Measurements from ENCODE around the gene RALGPS1.

The RALGPS1 gene

GRCh38 chr9:127185181-127185580 lies 270.6 kb downstream of the RALGPS1 start:
- TF ChIP-seq, protein P1, sequence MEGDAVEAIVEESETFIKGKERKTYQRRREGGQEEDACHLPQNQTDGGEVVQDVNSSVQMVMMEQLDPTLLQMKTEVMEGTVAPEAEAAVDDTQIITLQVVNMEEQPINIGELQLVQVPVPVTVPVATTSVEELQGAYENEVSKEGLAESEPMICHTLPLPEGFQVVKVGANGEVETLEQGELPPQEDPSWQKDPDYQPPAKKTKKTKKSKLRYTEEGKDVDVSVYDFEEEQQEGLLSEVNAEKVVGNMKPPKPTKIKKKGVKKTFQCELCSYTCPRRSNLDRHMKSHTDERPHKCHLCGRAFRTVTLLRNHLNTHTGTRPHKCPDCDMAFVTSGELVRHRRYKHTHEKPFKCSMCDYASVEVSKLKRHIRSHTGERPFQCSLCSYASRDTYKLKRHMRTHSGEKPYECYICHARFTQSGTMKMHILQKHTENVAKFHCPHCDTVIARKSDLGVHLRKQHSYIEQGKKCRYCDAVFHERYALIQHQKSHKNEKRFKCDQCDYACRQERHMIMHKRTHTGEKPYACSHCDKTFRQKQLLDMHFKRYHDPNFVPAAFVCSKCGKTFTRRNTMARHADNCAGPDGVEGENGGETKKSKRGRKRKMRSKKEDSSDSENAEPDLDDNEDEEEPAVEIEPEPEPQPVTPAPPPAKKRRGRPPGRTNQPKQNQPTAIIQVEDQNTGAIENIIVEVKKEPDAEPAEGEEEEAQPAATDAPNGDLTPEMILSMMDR (conservative IDR thresholded peaks at IDR 0.05), result no peak
- TF ChIP-seq ZFX (IDR thresholded peaks at IDR 0.05), result no peak
- no peak overlapping the region for H3K27ac ChIP-seq

- H3K27ac ChIP-seq, result no peak overlapping the region
- no peak for TF ChIP-seq ZFX (IDR thresholded peaks at IDR 0.05)
These were observed 271.6 kb downstream of the RALGPS1 start for GRCh38 chr9:127185931-127186781.

DNA sequence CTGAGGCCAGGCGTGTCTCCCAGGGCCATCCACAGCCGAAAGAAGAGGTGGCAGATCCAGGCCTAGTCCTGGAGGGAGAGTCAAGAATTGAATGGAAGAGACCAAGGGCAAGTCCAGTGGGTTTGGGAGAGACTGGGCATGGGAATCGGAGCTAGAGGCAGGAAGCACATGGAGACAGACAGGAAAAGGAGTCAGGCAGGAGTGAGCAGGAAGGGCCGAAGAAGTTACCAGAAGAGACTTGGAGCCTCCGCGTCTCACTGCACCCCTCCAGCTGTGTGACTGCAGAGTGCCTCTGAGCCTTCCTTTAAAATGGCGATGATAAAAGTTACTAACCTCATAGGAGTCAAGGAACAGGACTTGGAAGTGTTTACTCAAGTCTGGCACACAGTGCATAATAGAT lies 272.2 kb downstream of the RALGPS1 start:
- no peak for TF ChIP-seq ZFX (IDR thresholded peaks at IDR 0.05)
- TF ChIP-seq, protein P1 (conservative IDR thresholded peaks at IDR 0.05), result no peak
- no peak overlapping the region for H3K27ac ChIP-seq

DNA sequence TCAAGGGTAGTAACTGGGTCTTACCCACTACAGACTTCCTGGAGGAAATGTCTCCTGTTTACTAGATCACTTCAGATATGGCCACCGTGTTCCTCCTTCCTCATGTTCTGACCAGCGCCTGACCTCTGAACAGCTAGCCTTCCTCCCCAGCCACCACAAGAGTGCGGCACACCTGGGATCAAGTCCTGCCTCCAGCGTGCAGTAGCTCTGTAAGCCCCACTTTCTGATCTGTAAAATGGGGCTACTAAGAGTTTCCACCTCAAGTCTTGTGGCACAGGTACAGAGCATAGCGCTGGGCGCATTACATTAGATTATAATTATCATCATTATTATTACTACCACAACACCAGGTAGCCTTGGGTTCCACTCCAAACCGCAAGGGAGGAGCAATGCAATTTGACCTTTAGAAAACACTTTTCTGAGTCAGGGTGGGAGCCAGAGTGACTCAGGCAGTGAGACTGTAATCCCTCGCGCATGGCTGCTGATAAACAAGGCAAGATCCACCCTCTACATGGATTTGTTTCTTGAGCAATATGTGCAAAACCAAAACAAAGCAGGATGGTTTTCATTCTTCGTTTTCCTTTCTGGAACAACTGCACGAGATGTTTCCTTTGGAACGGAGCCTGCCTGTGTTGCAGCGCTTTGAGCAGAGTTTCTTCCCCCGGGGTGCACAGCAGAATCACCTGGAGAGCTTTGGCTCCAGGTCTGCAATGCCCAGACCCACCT lies 272.8 kb downstream of the RALGPS1 start:
- TF ChIP-seq, protein P1 (conservative IDR thresholded peaks at IDR 0.05), result no peak
- no peak for TF ChIP-seq ZFX (IDR thresholded peaks at IDR 0.05)
- no peak overlapping the region for H3K27ac ChIP-seq

DNA sequence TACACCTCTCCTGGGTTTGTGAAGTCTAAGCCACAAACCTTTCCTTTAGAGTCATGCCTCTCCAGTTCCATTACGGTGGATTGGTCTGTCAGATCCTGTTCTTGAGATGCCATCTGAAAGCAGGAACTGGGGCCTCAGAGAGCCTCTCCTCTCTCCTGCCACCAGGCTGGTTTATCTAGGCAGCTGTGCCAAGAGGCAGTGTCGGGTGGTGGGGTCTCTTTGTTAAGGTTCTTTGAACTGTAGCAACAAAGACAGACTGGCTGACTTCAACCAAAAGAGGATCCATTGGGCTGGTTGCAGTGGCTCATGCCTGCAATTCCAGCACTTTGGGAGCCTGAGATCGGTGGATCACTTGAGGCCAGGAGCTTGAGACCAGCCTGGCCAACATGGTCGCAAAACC lies 273.8 kb downstream of the RALGPS1 start:
- no peak for TF ChIP-seq ZFX (IDR thresholded peaks at IDR 0.05)
- TF ChIP-seq, protein P1 (conservative IDR thresholded peaks at IDR 0.05), result no peak
- H3K27ac ChIP-seq, result no peak overlapping the region

DNA sequence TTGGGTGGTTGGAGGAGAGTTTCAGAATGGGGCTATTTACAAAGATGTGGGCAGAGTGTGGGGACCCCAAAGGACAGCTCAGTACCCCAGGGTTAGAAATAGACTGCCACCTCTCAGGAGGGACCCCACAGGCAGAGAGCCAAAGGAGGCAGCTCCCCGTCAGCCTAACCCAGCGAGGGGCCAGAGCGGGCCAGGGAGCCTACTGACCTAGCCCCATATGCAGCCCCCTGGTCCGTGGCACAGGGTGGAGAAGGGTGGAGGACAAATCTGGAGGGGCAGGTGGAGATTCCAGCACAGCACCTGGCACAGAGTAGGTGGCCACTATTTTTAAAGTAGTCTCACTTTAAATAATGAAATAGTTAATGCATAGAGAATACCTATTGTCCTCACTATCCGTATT lies 275.0 kb downstream of the RALGPS1 start:
- H3K27ac ChIP-seq, result no peak overlapping the region
- TF ChIP-seq, protein P1 (conservative IDR thresholded peaks at IDR 0.05), result no peak
- no peak for TF ChIP-seq ZFX (IDR thresholded peaks at IDR 0.05)

- TF ChIP-seq, protein P1 (conservative IDR thresholded peaks at IDR 0.05), result no peak
- TF ChIP-seq ZFX (IDR thresholded peaks at IDR 0.05), result no peak
- no peak overlapping the region for H3K27ac ChIP-seq
These were observed 278.2 kb downstream of the RALGPS1 start for GRCh38 chr9:127192744-127193143.
